ENCODE results near the gene TMOD4.
"Not testable (repeated sequence)": the region's sequence is repeated elsewhere in the genome, so short reads cannot be mapped to it uniquely, and the experiment has no call there.

The TMOD4 gene

GRCh38 chr1:151211972-151212705 lies 36.4 kb upstream of the TMOD4 start:
- Histone ChIP-seq H3K4me3 (replicated peaks; ENCODE audit: insufficient read depth, low read length) (no peak overlapping the region), H3K27ac (replicated peaks) (no peak overlapping the region), H3K27me3 (ENCODE audit: insufficient read depth, poor library complexity, severe bottlenecking) (no peaks in the 10 kb centered on the region)
- TF ChIP-seq GABPA (IDR thresholded peaks at IDR 0.05; ENCODE audit: low read depth) = no peak
- DNase-seq (ENCODE audit: low read depth in 1 of 2, low spot score in 1 of 2) = no peak

GRCh38 chr1:151210830-151211229 lies 35.0 kb upstream of the TMOD4 start:
- no peak for DNase-seq (ENCODE audit: low read depth in 1 of 2, low spot score in 1 of 2)
- Histone ChIP-seq H3K27ac (replicated peaks) (no peak overlapping the region), H3K4me3 (replicated peaks; ENCODE audit: insufficient read depth, low read length) (no peak overlapping the region), H3K27me3 (ENCODE audit: insufficient read depth, poor library complexity, severe bottlenecking) (no peaks in the 10 kb centered on the region)
- no peak for TF ChIP-seq GABPA (IDR thresholded peaks at IDR 0.05; ENCODE audit: low read depth)
- TF ChIP-seq POLR2AphosphoS5 (IDR thresholded peaks at IDR 0.05; ENCODE audit: low read depth) = no peak
- no peak for TF ChIP-seq SPI1 (IDR thresholded peaks at IDR 0.05; ENCODE audit: borderline replicate concordance, low read depth)
- no peak for TF ChIP-seq REST (IDR thresholded peaks at IDR 0.05; ENCODE audit: insufficient replicate concordance, low read depth)
- no peak for TF ChIP-seq CTCF (IDR thresholded peaks at IDR 0.05; ENCODE audit: insufficient read depth, low read length)

- not testable (repeated sequence) for DNase-seq (ENCODE audit: low read depth in 1 of 2, low spot score in 1 of 2); H3K27ac ChIP-seq (replicated peaks); H3K27me3 ChIP-seq (ENCODE audit: insufficient read depth, poor library complexity, severe bottlenecking); H3K4me3 ChIP-seq (replicated peaks; ENCODE audit: insufficient read depth, low read length)
Measured at GRCh38 chr1:151205381-151205965, 29.7 kb upstream of the TMOD4 start.

GRCh38 chr1:151199873-151200581 lies 24.2 kb upstream of the TMOD4 start:
- H3K4me3 ChIP-seq (replicated peaks; ENCODE audit: insufficient read depth, low read length) = peak overlapping the region; percentile 98
- peak in 1 of 2 experiments; percentile 6 for DNase-seq (ENCODE audit: low read depth in 1 of 2, low spot score in 1 of 2)
- H3K27ac ChIP-seq (replicated peaks) = peak overlapping the region; percentile 81; the same call in 1 of the 2 replicates
- H3K27me3 ChIP-seq (ENCODE audit: insufficient read depth, poor library complexity, severe bottlenecking) = no peaks in the 10 kb centered on the region
- no peak for TF ChIP-seq POLR2AphosphoS5 (IDR thresholded peaks at IDR 0.05; ENCODE audit: low read depth)
- no peak for TF ChIP-seq REST (IDR thresholded peaks at IDR 0.05; ENCODE audit: insufficient replicate concordance, low read depth)
- no peak for TF ChIP-seq CTCF (IDR thresholded peaks at IDR 0.05; ENCODE audit: insufficient read depth, low read length)
- TF ChIP-seq SPI1 (IDR thresholded peaks at IDR 0.05; ENCODE audit: borderline replicate concordance, low read depth) = no peak
- TF ChIP-seq GABPA (IDR thresholded peaks at IDR 0.05; ENCODE audit: low read depth) = no peak

All from HL-60 (cell line).